Measurements from ENCODE around the gene TTC28. TPM values are rescaled to one million over a fixed set of nuclear protein-coding genes. Genes with fewer than 3 reads are reported as not detected.
"Not testable (repeated sequence)": the region's sequence is repeated elsewhere in the genome, so short reads cannot be mapped to it uniquely, and the experiment has no call there.

The TTC28 gene
- total RNA-seq, 1 donor from 2014 or later, result 16.4 TPM

GRCh38 chr22:28678170-28678569, 1.5 kb downstream of the TTC28 start:
- Histone ChIP-seq H3K4me1 (peaks cover 21% of the 10 kb centered on the region), H3K4me3 (peak overlapping the region; percentile 93)
- intact Hi-C loops (cut with micrococcal nuclease); DNase-seq; H3K27me3 ChIP-seq (ENCODE audit: low read depth); H3K36me3 ChIP-seq; H3K9me3 ChIP-seq (replicated peaks); H3K27ac ChIP-seq (replicated peaks): not testable (repeated sequence)

GRCh38 chr22:28674121-28674563, 5.5 kb downstream of the TTC28 start:
- intact Hi-C loops (cut with micrococcal nuclease), result no loop called here
- peaks cover 12% of the 10 kb centered on the region for H3K4me1 ChIP-seq
- H3K27me3 ChIP-seq (ENCODE audit: low read depth), result no peaks in the 10 kb centered on the region
- no peaks in the 10 kb centered on the region for H3K36me3 ChIP-seq
- no peak for DNase-seq
- TF ChIP-seq CTCF (IDR thresholded peaks at IDR 0.05; ENCODE audit: borderline replicate concordance), result no peak
- no peak overlapping the region for H3K27ac ChIP-seq (replicated peaks)
- no peak overlapping the region for H3K4me3 ChIP-seq
- H3K9me3 ChIP-seq (replicated peaks), result peaks cover 7% of the 10 kb centered on the region

- H3K4me1 ChIP-seq, result no peaks in the 10 kb centered on the region
- no peaks in the 10 kb centered on the region for H3K36me3 ChIP-seq
- H3K9me3 ChIP-seq (replicated peaks), result peaks cover 7% of the 10 kb centered on the region
- H3K27me3 ChIP-seq (ENCODE audit: low read depth), result no peaks in the 10 kb centered on the region
- intact Hi-C loops (cut with micrococcal nuclease), result no loop called here
- H3K4me3 ChIP-seq, result no peak overlapping the region
- no peak for TF ChIP-seq CTCF (IDR thresholded peaks at IDR 0.05; ENCODE audit: borderline replicate concordance)
- H3K27ac ChIP-seq (replicated peaks), result no peak overlapping the region
- no peak for DNase-seq
These were observed 8.9 kb downstream of the TTC28 start for GRCh38 chr22:28670756-28671155.

GRCh38 chr22:28670161-28670560, 9.5 kb downstream of the TTC28 start:
- no peak for DNase-seq
- TF ChIP-seq CTCF (IDR thresholded peaks at IDR 0.05; ENCODE audit: borderline replicate concordance), result no peak
- Histone ChIP-seq H3K36me3 (no peaks in the 10 kb centered on the region), H3K4me1 (no peaks in the 10 kb centered on the region), H3K27ac (replicated peaks) (no peak overlapping the region), H3K9me3 (replicated peaks) (peaks cover 7% of the 10 kb centered on the region), H3K27me3 (ENCODE audit: low read depth) (no peaks in the 10 kb centered on the region), H3K4me3 (no peak overlapping the region)
- intact Hi-C loops (cut with micrococcal nuclease), result no loop called here

- no peak overlapping the region for H3K27ac ChIP-seq (replicated peaks)
- no peaks in the 10 kb centered on the region for H3K4me1 ChIP-seq
- no peak for TF ChIP-seq CTCF (IDR thresholded peaks at IDR 0.05; ENCODE audit: borderline replicate concordance)
- no peaks in the 10 kb centered on the region for H3K27me3 ChIP-seq (ENCODE audit: low read depth)
- peaks cover 7% of the 10 kb centered on the region for H3K9me3 ChIP-seq (replicated peaks)
- no peak overlapping the region for H3K4me3 ChIP-seq
- no peak for DNase-seq
- no peaks in the 10 kb centered on the region for H3K36me3 ChIP-seq
- intact Hi-C loops (cut with micrococcal nuclease), result no loop called here
These were observed 10.3 kb downstream of the TTC28 start for GRCh38 chr22:28669387-28669786.

GRCh38 chr22:28663569-28663942, 16.1 kb downstream of the TTC28 start:
- H3K27me3 ChIP-seq (ENCODE audit: low read depth); intact Hi-C loops (cut with micrococcal nuclease); H3K36me3 ChIP-seq; H3K4me1 ChIP-seq; H3K4me3 ChIP-seq; H3K27ac ChIP-seq (replicated peaks); DNase-seq; H3K9me3 ChIP-seq (replicated peaks): not testable (repeated sequence)

- intact Hi-C loops (cut with micrococcal nuclease), result no loop called here
- no peak for TF ChIP-seq CTCF (IDR thresholded peaks at IDR 0.05; ENCODE audit: borderline replicate concordance)
These were observed 21.2 kb downstream of the TTC28 start for GRCh38 chr22:28658448-28658847.

More at GRCh38 chr22:28658448-28658847, 21.2 kb downstream of the TTC28 start:
- Histone ChIP-seq H3K27ac (replicated peaks) (no peak overlapping the region), H3K4me1 (no peaks in the 10 kb centered on the region), H3K4me3 (no peak overlapping the region), H3K9me3 (replicated peaks) (no peaks in the 10 kb centered on the region), H3K27me3 (ENCODE audit: low read depth) (no peaks in the 10 kb centered on the region), H3K36me3 (no peaks in the 10 kb centered on the region)
- DNase-seq, result no peak

All from left ventricle myocardium inferior (tissue), 1 donor.